DND-41 (cell line): ENCODE measurements around the gene AHNAK.

ENCODE experiments used
- ATAC-seq: fragments of 200-7000 bp; cut with Tn5 transposase; 3 replicates; pipeline ENCODE4 v1.9.1; 2021; ENCODE audit warnings: low read depth; ENCODE audit not compliant: insufficient read depth
- DNase-seq: peaks from one replicate; pipeline ENCODE4 v3.0.0-alpha.2; 2020
- H2AFZ ChIP-seq: 2 replicates; pipeline ENCODE4 v1.6.0; 2012; ENCODE audit warnings: low read depth, low read length
- H3K27ac ChIP-seq: 2 replicates; pipeline ENCODE4 v1.5.1; 2012; ENCODE audit warnings: low read length, inconsistent platforms
- H3K27me3 ChIP-seq: fragments of 200-600 bp; sonication (generic); 2 replicates; pipeline ENCODE4 v1.6.0; 2012; ENCODE audit warnings: low read length, mild to moderate bottlenecking, inconsistent platforms; ENCODE audit not compliant: insufficient read depth, poor library complexity
- H3K36me3 ChIP-seq: 2 replicates; pipeline ENCODE4 v1.5.1; 2012; ENCODE audit warnings: low read length, inconsistent platforms; ENCODE audit not compliant: insufficient read depth
- H3K4me1 ChIP-seq: 2 replicates; pipeline ENCODE4 v1.5.1; 2012; ENCODE audit warnings: mild to moderate bottlenecking, low read length; ENCODE audit not compliant: insufficient read depth
- H3K4me2 ChIP-seq: 2 replicates; pipeline ENCODE4 v1.6.0; 2012; ENCODE audit warnings: mild to moderate bottlenecking, moderate library complexity, low read length, inconsistent platforms; ENCODE audit not compliant: insufficient read depth
- H3K4me3 ChIP-seq, 2 experiments: fragments of 200-600 bp in 1 of 2; shearing (Covaris generic) in 1 of 2; 2 replicates each; pipeline ENCODE4 v1.5.1; 2012 to 2016; ENCODE audit warnings: inconsistent platforms in 2 of 2, low read length in 2 of 2, mild to moderate bottlenecking in 2 of 2, low read depth in 1 of 2, moderate library complexity in 1 of 2
- H3K79me2 ChIP-seq: 2 replicates; pipeline ENCODE4 v1.6.0; 2012; ENCODE audit warnings: low read length, inconsistent platforms; ENCODE audit not compliant: insufficient read depth
- H3K9ac ChIP-seq: 2 replicates; pipeline ENCODE4 v1.6.0; 2012; ENCODE audit warnings: low read depth, mild to moderate bottlenecking, inconsistent platforms, low read length, moderate library complexity
- H3K9me3 ChIP-seq: 2 replicates; pipeline ENCODE4 v1.5.1; 2012; ENCODE audit warnings: low read length, moderate library complexity, mild to moderate bottlenecking, inconsistent platforms; ENCODE audit not compliant: insufficient read depth, severe bottlenecking
- H4K20me1 ChIP-seq: 2 replicates; pipeline ENCODE4 v1.6.0; 2012; ENCODE audit warnings: low read length; ENCODE audit not compliant: insufficient read depth
- CTCF ChIP-seq: IDR thresholded peaks from 2 replicates; pipeline ENCODE4 v1.5.1; 2012; ENCODE audit warnings: borderline replicate concordance, low read length, moderate library complexity, mild to moderate bottlenecking; ENCODE audit not compliant: poor library complexity, severe bottlenecking; ENCODE audit errors: extremely low read depth
- EZH2 ChIP-seq: IDR thresholded peaks from 3 replicates; pipeline ENCODE4 v1.6.1; 2012; ENCODE audit warnings: borderline replicate concordance, low read depth, mild to moderate bottlenecking, moderate library complexity, low read length, inconsistent platforms; ENCODE audit not compliant: severe bottlenecking

The AHNAK gene

DNA sequence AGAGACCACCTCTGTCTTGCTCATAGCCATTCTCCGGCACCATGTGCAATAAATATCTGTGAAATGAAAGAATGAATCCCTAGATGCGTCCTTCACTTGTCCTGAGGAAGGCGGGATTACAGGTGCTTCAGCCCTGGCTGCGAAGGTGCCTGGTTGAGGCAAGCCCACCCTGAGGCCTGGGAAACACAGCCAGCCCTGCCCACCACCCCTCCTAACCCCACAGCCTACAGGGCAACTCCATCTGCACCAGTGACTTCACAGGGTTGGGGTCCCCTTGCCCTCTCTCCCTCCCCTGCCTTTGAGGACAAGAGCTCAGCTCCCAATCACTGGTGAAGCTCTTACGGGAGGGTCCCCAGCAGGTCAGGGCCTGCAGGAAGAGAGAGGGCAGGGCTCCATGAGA lies 145.2 kb downstream of the AHNAK start:
- H3K27me3 ChIP-seq = peaks cover 9% of the 10 kb centered on the region
- DNase-seq (no peak), ATAC-seq (no peak)
- TF ChIP-seq CTCF (no peak), EZH2 (no peak)
- H3K27ac ChIP-seq = no peak overlapping the region
- no peak overlapping the region for H3K9ac ChIP-seq
- H2AFZ ChIP-seq = no peak overlapping the region
- H4K20me1 ChIP-seq = no peaks in the 10 kb centered on the region
- no peaks in the 10 kb centered on the region for H3K79me2 ChIP-seq
- 0 out of 2 replicates have a peak, but pooled peaks cover 5% of the 10 kb centered on the region for H3K4me1 ChIP-seq
- no peaks in the 10 kb centered on the region for H3K9me3 ChIP-seq
- no peaks in the 10 kb centered on the region for H3K36me3 ChIP-seq
- no peak overlapping the region for H3K4me2 ChIP-seq
- H3K4me3 ChIP-seq = no peak overlapping the region

DNA sequence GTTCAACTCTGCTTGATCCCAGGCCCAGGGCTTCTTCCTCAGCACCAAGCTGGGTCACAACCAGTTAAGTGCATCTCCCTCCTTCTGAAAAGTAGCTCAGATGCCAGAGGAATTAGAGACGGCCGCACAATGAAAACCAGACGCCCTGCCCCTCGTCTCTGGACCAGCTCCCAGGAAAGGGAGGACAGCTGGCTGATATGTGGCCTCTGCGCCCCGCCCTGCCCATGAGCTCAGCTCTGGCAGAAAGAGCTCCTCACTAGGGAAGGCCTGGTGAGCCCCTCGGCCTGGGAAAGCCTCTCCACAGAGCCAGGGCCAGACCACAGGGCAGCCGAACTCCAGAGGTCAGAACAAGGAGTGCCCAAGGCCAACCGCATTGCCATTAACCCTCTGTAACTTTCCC lies 145.8 kb downstream of the AHNAK start:
- Histone ChIP-seq H3K4me2 (no peak overlapping the region), H3K27me3 (peaks cover 9% of the 10 kb centered on the region), H3K27ac (no peak overlapping the region), H3K4me3 (no peak overlapping the region), H3K79me2 (no peaks in the 10 kb centered on the region), H3K9me3 (no peaks in the 10 kb centered on the region), H3K4me1 (0 out of 2 replicates have a peak, but pooled peaks cover 5% of the 10 kb centered on the region), H3K36me3 (no peaks in the 10 kb centered on the region), H3K9ac (no peak overlapping the region), H4K20me1 (no peaks in the 10 kb centered on the region), H2AFZ (no peak overlapping the region)
- TF ChIP-seq CTCF (no peak), EZH2 (no peak)
- no peak for ATAC-seq
- no peak for DNase-seq

DNA sequence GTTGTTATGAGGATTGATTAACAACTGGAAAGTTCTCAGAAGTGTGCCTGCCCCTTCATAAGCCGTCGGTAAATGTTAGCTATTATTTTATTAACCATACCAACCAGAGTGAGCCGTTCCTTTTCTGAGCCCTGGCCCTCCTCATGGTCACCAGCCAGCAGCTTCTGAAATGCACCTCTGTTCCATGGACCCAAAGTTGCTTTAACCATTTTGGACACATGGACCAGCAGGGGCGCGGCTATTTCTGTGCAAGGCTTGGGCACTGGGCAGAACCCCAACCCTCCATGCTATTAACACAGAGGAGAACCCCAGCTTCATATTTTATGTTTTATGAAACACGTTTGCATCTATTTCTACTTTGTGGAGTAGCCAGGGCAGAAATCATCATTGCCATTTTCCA lies 146.3 kb downstream of the AHNAK start:
- ATAC-seq (no peak), DNase-seq (no peak)
- Histone ChIP-seq H3K9ac (no peak overlapping the region), H3K4me3 (no peak overlapping the region), H3K79me2 (no peaks in the 10 kb centered on the region), H3K4me1 (0 out of 2 replicates have a peak, but pooled peaks cover 5% of the 10 kb centered on the region), H3K9me3 (no peaks in the 10 kb centered on the region), H4K20me1 (no peaks in the 10 kb centered on the region), H3K27me3 (peaks cover 9% of the 10 kb centered on the region), H3K4me2 (no peak overlapping the region), H3K36me3 (no peaks in the 10 kb centered on the region), H2AFZ (no peak overlapping the region), H3K27ac (no peak overlapping the region)
- TF ChIP-seq CTCF (no peak), EZH2 (no peak)

DNA sequence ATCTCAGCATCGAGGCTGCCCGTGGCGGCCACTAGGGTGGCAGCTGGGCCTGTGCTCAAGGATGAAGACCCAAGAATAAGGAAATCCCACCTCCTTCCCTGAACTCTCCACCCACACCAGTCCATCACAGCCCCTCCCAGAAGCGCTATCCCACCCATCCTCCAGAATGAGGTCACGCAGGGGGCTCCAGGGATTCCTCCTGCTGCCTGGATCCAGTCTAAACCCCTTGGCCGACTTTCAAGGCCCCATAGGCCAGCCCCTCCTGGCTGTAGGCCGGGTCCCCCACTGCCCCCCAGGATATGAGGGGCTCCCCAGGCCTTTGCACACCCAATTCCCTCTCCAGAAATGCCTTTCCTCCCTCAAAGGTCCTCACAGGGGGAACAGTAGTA lies 146.7 kb downstream of the AHNAK start:
- Histone ChIP-seq H3K4me2 (no peak overlapping the region), H4K20me1 (no peaks in the 10 kb centered on the region), H3K36me3 (no peaks in the 10 kb centered on the region), H3K79me2 (no peaks in the 10 kb centered on the region), H3K4me1 (0 out of 2 replicates have a peak, but pooled peaks cover 5% of the 10 kb centered on the region), H3K27me3 (peaks cover 9% of the 10 kb centered on the region), H3K27ac (no peak overlapping the region), H2AFZ (no peak overlapping the region), H3K9ac (no peak overlapping the region), H3K9me3 (no peaks in the 10 kb centered on the region), H3K4me3 (no peak overlapping the region)
- DNase-seq (no peak), ATAC-seq (no peak)
- TF ChIP-seq CTCF (no peak), EZH2 (no peak)
